ENCODE results near the gene PTPRH.

DNA sequence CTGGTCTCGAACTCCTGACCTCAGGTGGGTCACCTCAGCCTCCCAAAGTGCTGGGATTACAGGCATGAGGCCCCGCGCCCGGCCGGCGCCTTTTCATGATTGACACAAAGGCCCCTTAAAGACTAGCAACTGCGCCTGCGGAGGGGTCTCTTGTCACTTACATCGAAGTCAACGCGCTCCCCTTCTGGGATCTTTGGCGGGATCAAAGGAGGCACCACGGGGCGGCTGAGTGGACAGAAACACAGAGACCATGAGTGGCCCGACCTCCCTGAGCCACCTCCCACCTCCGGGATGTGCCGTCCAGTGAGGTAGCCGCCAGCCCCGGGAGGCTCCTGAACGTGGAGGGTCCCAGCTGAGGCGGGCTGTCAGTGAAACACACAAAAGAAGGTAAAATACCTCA lies 67.6 kb downstream of the PTPRH start:
- TF ChIP-seq CTCF (IDR thresholded peaks at IDR 0.05) (no peak), POLR2A (IDR thresholded peaks at IDR 0.05) (no peak)

Data from right lobe of liver (tissue), 4 donors.